GM19463 (cell line): ENCODE results near the gene HNF1B.

Experiments used
- ATAC-seq: cut with Tn5 transposase; IDR thresholded peaks from one replicate; pipeline ENCODE4 v1.9.1; 2021; ENCODE audit warnings: mild to moderate bottlenecking, moderate library complexity; ENCODE audit not compliant: unreplicated experiment

Gene HNF1B

DNA sequence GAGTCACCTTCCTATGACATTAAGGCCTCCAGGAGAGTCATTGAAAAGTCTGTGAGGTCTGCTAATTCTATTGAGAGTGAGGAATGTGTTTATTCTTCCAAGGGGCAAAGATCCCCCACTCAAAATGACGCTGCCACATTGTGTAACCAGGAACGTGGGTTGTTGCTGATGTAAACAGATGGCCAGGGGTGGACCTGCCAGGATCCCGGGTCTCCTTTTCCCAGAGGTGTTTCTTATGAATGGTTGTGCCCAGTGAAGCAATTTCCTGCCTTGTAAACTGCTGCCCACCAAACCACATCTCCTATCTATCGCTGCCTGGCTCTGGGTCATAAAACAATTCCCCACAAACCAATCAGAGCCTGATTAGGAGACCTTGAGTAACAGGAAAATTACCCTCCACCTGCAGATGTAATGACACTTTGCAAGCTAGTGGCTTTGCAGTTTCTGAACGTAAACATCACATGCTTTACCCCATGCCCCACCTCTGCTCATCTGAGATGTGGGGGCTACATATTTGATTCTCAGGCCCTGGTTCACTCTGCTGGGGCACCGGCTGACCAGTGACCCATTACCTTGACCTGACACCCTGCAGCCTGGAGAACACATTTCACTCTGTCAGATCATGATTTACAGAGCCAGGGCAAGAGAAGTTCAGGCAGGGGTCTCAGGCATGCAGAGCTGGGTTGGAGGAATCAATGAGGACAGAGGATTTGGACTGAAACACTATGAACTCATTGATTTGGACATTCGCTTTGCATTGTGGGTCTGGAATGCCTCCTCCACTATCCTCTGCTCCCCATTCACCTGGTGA lies 68.5 kb downstream of the HNF1B start:
- no peak for ATAC-seq

DNA sequence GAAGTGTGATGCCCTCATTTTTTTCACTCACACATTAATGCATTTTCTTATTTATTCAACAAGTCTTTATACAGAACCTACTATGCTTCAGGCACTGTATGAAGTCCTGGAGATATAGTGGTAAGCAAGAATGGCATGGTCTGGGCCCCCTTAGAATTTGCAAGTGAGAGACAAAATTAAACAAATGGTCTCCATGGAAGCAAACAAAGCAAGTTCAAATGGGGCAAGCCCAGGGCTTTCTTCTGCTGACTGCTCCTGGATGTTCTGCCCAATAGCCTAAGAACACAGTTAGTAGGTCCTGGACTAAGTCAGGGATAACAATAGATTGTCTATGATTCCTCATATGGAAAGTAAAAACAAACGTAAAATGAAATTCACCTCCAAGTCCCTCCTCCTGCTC lies 70.3 kb downstream of the HNF1B start:
- ATAC-seq = no peak

DNA sequence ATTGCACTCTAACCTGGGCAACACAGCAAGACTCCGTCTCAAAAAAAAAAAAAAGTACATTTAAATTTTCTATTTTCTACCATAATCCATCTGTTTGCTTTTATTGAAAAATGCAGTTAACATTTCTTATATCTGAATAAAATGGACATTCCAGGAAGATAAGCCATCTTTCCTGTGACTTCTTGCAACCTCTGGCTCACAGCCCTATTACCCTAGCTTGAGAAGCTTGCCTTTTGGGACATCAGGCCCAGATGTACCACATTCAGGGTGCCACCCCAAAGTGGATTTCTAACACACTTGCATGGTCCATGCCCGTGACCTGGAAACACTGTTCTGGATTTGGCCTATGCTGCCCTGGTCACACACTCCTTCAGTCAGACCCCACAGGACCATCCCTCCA lies 71.5 kb downstream of the HNF1B start:
- ATAC-seq = no peak

DNA sequence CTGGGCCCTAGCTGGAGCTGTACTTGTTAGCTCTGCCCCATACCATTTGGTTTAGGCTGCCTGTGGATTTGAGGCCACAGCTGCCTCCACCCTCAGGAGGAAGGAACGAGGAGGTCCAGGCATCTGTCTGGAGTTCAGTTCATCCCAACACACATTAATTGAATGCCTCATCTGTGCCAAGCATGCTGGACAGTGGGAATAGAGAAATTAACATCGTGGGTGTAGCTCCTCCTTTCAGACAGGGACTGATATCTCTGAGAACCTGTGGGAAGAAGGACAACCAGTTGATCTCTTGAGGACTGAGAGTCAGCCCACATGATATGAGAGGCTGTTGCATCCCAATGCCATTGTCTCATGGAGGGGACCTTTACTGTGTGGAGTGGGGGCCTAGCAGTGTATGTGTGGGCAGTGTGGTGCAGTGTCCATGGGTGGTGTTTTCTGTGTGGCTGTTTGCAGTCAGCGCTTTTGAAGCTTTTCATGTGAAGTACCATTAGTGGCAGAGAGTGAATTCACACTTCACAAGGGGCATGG lies 72.2 kb downstream of the HNF1B start:
- ATAC-seq = no peak

DNA sequence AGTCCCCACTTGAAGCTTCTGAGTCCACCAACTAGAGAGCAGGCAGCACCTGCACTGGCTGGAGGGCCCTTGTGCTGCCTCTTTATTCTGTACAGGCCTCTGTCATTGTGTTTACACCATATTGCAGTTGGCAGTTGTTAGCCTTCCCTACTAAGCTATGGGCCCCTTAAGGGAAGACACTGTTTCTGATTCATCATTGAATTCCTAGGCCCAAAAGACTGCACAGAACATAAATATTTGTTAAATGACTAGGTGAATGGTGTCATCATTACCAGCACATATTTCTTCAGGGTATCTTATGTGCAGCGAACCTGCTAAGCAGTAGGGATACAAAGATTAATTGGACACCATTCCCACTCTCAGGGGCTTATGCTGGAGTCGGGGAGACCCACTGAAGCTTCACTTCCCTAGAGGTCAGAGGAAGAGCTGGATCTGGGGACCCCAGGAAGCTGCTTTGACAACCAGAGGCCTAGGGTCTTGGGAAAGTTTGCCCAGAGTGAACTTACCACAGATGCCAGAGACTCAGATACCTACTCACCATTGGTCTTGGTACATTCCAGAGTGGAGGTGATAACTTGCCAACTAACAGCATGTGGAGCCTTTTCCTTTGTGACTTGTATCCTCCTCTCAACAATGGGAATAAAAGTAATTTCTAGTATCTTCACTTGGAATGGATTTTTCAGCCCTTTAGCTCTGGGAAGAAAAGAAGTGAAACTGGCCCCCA lies 72.9 kb downstream of the HNF1B start:
- ATAC-seq = no peak

DNA sequence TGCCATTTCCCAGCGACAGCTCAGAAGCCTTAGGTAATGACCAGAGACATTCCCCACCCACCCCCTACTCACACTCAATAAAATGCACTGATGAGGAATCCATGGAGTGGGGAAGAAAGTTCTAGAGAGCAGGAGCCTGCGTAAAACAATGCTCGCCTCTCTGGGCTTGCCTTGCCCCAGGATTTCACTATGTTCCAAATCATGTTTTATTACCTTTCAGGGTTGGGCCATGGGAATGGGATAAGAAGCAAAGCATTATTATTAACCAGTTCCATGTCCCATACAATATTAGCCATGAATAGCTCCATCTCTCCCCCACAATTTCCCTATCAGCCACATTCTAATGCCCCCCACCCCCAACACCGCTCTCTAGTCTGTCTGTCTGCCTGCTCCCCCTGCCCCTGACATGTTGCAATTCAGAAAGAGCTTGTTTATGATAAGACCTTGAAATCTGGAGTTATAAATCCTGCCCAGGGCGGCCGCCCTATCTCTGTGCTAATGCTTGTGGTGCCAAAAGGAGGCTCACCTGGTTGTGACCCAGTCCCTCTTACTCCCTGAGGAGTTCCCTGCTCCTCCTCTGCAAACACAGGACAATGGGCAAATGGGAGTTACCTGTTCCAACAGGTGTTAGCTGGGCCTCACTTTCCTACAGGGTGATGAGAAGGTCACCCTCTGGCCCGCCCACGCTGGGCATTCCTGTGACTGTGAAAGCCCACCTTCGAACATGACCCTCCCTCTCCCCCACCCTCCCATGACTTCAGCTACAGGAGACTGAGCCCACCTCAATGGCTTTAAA lies 73.6 kb downstream of the HNF1B start:
- no peak for ATAC-seq

DNA sequence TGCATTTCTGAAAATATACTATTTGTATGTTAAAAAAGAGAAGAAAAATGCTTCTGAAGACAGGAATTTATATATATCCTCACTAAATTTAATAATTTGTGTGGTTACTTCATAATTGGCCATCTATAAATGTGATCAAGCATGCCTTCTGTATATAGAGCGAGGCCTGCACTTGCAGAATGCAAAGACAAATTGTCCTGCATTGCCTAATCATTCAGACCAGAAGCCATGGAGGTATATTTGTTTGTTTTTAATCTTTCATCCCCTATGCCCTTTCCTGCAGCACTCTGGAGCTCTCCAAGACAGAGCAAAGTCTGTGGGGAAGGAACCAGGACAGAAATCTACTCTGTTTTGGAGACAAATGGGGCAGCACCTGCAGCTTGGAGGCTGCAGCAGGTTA lies 77.8 kb downstream of the HNF1B start:
- ATAC-seq = no peak

DNA sequence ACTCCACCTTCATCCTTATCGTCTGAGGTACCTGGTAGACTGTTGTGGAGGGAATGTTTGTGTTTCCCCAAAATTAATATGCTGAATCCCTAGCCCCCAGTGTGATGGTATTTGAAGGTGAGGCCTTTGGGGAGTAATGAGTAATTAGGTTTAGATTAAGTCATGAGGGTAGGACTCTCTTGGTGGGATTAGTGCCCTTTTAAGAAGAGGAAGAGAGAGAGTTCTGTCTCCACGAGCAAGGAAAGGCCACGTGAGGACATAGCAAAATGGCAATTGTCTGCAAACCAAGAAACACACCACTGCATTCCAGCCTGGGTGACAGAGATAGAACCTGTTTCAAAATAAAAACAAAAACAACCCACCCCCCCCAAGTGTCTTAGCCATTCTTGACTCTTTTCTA lies 80.6 kb downstream of the HNF1B start:
- ATAC-seq = no peak

DNA sequence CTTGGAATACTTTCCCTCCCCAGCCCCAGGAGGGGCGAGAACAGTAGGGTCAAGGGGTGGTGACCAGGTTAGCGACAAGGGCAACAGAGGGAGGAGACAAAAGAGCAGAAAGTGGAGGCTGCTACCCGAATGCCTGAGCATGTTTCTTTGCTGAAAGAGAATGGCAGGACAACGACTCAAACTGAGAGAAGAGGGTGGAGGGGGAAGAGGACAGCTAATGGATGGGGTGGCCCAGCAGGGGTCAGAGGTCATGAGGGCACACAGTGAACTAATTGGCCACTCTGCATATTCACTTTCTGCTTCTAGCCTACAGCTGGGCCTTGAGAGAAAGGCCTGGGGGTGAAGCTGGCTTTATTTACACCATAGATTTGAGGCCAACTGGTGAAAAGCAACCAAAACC lies 82.5 kb downstream of the HNF1B start:
- ATAC-seq = no peak

DNA sequence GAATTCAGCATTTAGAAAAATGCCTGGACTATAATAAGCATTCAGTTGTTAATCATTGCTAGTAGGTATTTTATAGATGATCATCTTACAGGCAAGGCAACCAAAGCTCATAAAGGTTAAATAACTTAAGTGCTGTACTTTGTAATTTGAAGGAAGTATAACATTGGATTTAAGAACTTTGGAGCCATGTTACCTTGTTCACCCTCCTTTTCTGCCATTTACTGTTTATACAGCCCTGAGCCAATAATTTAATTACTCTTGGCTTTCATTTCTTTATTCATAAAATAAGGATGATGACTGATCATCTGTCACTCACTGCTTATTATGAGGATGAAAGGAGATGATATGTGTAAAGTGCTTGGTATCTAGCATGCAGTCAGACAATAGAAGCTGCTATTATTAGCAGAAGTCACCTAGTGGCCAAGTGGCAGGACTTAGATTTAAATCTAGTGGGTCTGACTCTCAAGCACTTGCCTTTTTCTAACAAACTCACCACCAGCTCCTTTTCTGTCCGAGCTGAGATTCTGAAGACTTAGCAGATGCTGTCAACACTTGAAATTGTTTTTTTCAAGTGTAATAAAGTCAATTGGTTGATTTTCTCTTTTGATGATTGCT lies 83.4 kb downstream of the HNF1B start:
- ATAC-seq = no peak

DNA sequence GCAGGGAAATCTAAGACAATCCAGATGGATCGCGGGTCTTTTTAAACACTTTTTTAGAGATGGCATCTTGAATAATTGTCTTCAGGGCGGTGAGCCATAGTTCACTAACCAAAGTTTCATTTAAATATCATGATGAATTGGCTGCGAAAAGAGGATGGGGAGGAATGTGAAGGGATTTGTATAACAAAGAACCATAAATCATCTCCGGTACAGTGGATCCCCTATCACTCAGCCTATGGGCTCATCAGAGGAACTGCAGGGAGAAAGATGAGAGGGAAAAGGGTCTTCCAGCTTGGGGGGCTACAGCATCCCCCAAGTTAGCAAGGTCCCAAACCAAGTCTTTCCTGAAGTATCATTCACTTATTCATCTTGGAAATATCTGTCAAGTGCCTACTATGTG lies 84.9 kb downstream of the HNF1B start:
- no peak for ATAC-seq

DNA sequence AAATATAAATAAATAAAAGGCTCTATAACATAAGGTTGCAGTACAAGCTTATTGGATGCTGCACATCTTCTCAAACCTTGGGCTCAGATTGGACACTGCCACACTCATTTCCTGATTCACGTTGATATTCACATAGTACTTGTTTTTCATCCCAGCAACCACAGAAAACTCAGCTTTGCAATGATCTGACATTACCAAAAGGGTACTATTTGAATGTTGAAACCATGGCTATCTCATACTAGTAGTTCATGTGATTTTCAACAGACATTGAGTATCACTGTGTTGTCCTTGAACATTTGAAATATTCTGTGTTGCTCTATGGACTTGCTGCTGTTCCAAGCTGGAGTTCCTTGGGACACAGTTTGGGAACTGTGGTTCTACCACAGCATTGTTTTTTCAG lies 87.7 kb downstream of the HNF1B start:
- no peak for ATAC-seq

DNA sequence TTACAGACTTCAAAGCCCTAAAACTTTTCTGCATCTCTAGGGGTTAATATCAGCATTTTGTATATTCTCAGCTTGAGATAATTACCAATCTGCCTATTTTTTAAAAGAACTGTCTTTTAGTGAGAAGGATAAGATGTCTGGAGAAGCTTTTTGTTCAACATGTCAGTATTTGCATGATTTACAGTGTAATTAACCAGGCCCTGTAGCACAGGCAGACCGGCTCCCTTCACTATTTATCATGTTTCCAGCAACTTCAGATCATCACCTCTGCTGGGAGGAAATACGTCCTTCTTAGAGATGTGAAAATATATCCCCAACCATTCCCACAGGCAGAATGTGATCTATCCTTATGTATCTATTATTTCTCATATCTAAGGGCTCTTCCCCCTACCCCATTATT lies 93.0 kb downstream of the HNF1B start:
- ATAC-seq = no peak

DNA sequence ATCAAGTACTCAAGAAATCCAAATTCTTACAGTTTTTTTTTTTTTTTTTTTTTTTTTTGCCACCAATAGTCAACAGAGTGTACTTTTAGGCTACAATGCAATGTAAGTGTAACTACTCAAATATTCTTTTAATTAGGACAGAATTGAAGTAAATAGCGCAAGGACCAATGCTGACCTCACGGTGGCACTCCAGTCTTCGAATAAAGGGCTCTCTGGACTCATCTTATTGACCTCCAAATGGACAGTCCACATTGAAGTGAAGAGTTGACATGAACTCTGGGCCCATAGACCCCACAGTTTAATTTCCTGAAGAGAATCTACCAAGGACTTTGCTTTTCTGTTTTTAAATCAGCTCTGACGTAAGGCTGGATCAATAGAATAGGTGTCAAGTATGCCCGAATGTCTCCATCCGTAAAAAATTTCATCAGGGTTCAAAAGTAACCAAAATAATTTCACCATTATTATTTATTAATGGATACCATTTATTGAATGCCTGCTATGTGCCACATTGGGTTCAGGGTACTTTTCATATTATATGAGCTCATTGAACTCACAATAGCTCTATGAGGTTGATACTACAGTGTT lies 94.3 kb downstream of the HNF1B start:
- ATAC-seq = no peak

DNA sequence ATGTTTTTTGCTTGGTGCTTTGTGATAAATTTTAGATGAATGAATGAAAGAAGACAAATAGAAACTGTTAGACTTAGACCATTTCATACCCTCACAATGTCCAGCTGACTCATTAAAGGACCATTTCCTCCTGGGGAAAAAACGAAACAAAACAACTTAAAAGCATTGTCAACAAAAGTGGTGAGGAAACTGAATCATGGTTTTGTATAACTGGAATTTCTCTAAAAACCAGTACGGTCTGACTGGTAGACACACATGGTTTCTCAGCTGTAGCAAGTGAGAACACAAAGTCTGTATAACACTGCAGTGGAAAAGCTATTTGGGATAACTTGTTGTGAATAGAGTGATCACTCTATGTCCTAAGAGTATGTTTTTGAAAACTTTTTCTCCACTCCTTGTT lies 96.3 kb downstream of the HNF1B start:
- no peak for ATAC-seq

DNA sequence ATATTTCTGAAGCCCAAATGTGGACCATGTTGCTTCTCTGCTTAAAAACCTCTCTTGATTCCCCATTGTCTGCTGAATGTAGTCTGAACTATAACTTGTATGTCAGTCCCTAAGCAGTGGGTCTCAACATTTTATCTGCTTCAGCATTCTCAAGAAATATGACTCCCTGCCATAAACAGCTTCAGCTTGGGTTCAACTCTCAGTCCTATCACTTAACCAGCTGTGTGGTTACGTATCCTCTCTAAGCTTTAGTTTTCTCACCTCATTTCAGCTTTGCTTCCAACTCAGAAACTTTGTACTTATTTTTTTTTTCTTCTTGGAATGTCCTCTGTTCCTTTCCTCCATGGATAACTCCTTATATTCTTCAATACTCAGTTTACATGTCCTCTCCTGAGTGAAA lies 97.0 kb downstream of the HNF1B start:
- ATAC-seq = no peak

DNA sequence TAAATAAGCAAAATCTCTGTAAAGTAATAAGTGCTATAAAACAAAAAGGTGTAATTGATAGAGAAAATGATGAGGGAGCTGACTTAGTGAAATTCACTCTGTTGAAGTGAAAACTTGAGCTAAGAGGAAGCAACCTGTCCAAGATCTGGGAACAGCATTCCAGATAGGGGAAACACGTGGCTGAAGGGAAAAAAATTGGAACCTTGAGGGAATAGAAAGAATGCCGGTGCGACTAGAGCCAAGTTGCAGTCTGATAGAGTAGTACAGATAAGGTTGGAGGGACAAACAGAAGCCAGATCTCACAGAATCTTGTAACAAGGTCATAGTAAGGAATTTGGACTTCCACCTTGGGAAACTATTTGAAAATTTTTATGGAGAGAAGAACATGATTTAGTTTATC lies 101.0 kb downstream of the HNF1B start:
- no peak for ATAC-seq

DNA sequence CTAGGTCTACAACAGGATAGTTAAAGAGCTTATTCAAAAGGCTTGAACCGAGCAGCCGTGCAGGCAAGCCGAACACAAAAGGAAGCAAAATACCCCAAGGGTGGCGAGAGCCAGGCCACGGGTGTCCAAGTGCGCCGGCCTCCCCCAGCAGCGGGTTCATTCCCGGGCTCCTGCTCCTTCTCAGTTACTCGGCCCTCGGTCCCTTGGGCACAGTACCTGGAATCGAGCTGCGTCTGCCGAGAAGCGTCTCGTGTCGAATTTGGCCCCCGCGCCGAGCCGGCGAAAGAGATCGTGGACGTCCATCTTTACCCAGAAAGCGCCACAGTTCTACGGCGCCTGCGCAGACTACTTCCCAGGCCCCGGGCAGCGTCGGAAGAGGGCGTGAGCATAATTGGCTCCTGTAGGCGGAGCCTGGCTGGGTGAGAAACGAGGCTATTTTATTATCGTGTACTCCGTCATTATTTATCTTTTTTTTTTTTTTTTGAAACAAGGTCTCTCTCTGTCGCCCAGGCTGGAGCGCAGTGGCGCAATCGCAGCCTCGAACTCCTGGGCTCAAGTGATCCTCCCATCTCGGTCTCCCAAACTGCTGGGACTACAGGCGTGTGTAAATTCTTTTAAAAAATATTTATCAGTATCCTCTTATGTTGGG lies 101.6 kb downstream of the HNF1B start, which contains the start of gene DDX52:
Gene DDX52, minus strand, starts transcription at position 329 of the 649 bp plus-strand sequence. Its CDS starts 26 bp downstream, at position 303.
- ATAC-seq = peak; percentile 76

DNA sequence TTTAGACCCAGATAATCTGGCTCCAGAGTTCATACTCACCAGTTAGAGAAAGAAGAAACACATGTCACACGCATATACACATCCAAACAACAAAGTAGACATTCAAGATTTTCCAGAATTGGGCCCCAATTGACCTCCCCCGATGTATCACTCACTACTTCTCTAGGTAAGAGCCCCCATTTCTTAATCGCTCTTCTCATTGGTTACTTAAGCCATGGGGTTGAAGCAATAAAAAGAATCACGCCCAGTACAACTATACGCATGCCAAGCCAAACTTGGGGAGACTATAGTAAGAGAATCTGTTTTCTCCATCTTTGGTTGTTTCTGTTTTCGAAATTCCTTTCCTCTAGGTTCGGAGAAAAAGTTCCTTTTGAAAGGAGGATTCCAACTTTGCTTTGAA lies 102.2 kb downstream of the HNF1B start:
- no peak for ATAC-seq

DNA sequence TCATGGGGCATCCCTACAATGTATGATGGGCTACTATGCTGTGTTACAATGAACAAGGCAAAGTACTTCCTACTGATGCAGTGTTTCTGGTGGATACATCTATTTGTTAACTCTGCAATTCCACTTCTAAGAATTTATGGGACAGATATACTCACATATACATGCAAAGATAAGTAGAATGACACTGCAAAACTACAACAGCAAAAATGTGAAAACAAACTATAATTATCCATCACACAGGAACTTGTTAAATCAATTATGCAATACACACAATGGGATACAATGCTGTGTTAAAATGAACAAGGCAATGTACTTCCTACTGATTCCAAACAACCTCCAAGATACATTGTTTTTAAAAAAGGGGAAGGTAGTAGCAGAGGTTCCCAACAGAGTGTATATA lies 104.8 kb downstream of the HNF1B start:
- ATAC-seq = no peak
